K562 (cell line): ENCODE results near the gene SLC9A3. TPM values are rescaled to one million over a fixed set of nuclear protein-coding genes. Genes with fewer than 3 reads are reported as not detected.

ENCODE experiments used
- ATAC-seq: fragments of 200-7000 bp; cut with Tn5 transposase; 3 replicates; pipeline ENCODE4 v1.9.1; 2020; ENCODE audit warnings: moderate library complexity
- BruUV-seq: library from RNA; stranded (reverse); fragments of 400-500 nt; replicated peaks from 2 replicates; lab custom pipeline; 2021; lab: Mats Ljungman, UMichigan
- CTCF ChIA-PET: fragments of 300-600 bp; formaldehyde crosslinking; extraction: SDS; loops from one replicate; lab custom pipeline; 2021; ENCODE audit warnings: low intra/inter-chr PET ratio; lab: Yijun Ruan, JAX
- POLR2A ChIA-PET: fragments of 300-600, 350-650 bp; sonication (Branson Sonifier 250); formaldehyde crosslinking; extraction: SDS; loops from one replicate; lab custom pipeline; 2021; ENCODE audit warnings: antibody characterized with exemption, inconsistent platforms; lab: Yijun Ruan, JAX
- DNase-seq, 4 experiments: peaks; one replicate each; pipeline versions ENCODE4 v3.0.0 to v3.0.0-alpha.2; 2011 to 2018; ENCODE audit warnings: low spot score in 3 of 4, mixed read lengths in 3 of 4; ENCODE audit errors: extremely low read depth in 1 of 4
- FAIRE-seq: peaks from 2 replicates; lab custom pipeline; 2011; peaks lifted over from hg19 to GRCh38; lab: Jason Lieb, UNC
- H2AFZ ChIP-seq: 2 replicates; pipeline ENCODE4 v1.6.0; 2011; ENCODE audit warnings: low read depth, low read length, control low read depth, inconsistent platforms
- H3K27ac ChIP-seq: fragments of 200-600 bp; 3 replicates; pipeline ENCODE4 v1.8.0; 2011; ENCODE audit warnings: low read depth, mild to moderate bottlenecking, control low read depth, inconsistent platforms, low read length, moderate library complexity, mixed read lengths; ENCODE audit errors: extremely low read depth
- H3K27me3 ChIP-seq, 2 experiments: fragments of 300-600 bp in 1 of 2; 2 replicates in 1 of 2; 3 replicates in 1 of 2; pipeline versions ENCODE4 v1.6.0 to v1.8.0; 2011; ENCODE audit warnings: inconsistent platforms in 2 of 2, low read length in 2 of 2, mild to moderate bottlenecking in 1 of 2, mixed read lengths in 1 of 2, moderate library complexity in 1 of 2; ENCODE audit not compliant: control insufficient read depth in 2 of 2, insufficient read depth in 2 of 2
- H3K36me3 ChIP-seq: fragments of 300-600 bp; 3 replicates; pipeline ENCODE4 v1.8.0; 2011; ENCODE audit warnings: mild to moderate bottlenecking, low read length, inconsistent platforms; ENCODE audit not compliant: control insufficient read depth, insufficient read depth
- H3K4me1 ChIP-seq, 2 experiments: fragments of 200-600 bp in 1 of 2; replicated peaks in 1 of 2; 2 replicates in 1 of 2; 3 replicates in 1 of 2; pipeline versions ENCODE4 v1.5.1 to v1.8.0; 2011; ENCODE audit warnings: inconsistent platforms in 2 of 2, low read length in 2 of 2, mild to moderate bottlenecking in 1 of 2, mixed read lengths in 1 of 2, moderate library complexity in 1 of 2; ENCODE audit not compliant: control insufficient read depth in 2 of 2, insufficient read depth in 2 of 2
- H3K4me2 ChIP-seq: 2 replicates; pipeline ENCODE4 v1.6.1; 2011; ENCODE audit warnings: low read length, control low read depth, inconsistent platforms, mixed read lengths; ENCODE audit not compliant: insufficient read depth
- H3K4me3 ChIP-seq: fragments of 200-600 bp; sonication (generic), shearing (Covaris generic); 2 replicates; pipeline ENCODE4 v1.5.1; 2016; ENCODE audit warnings: control low read depth, inconsistent platforms
- H3K79me2 ChIP-seq: fragments of 200-600 bp; 3 replicates; pipeline ENCODE4 v1.8.0; 2011; ENCODE audit warnings: low read length, inconsistent platforms; ENCODE audit not compliant: control insufficient read depth, insufficient read depth
- H3K9ac ChIP-seq, 2 experiments: 2 replicates each; pipeline versions ENCODE4 v1.6.0 to v1.6.1; 2011; ENCODE audit warnings: low read depth in 2 of 2, low read length in 2 of 2, control low read depth in 1 of 2, inconsistent platforms in 1 of 2, mild to moderate bottlenecking in 1 of 2, mixed read lengths in 1 of 2; ENCODE audit not compliant: insufficient read depth in 1 of 2
- H3K9me1 ChIP-seq: one replicate; pipeline ENCODE4 v1.6.0; 2011; ENCODE audit warnings: inconsistent platforms, mild to moderate bottlenecking, low read length, moderate library complexity; ENCODE audit not compliant: control insufficient read depth, insufficient read depth
- H3K9me3 ChIP-seq: replicated peaks from 2 replicates; pipeline ENCODE4 v1.5.1; 2011; ENCODE audit warnings: low read depth, low read length, inconsistent platforms; ENCODE audit not compliant: control insufficient read depth, insufficient read depth
- H4K20me1 ChIP-seq: replicated peaks from 2 replicates; pipeline ENCODE4 v1.6.1; 2011; ENCODE audit warnings: low read length, inconsistent platforms, mixed read lengths; ENCODE audit not compliant: control insufficient read depth, insufficient read depth
- ARHGAP35 ChIP-seq: fragments of 450-650 bp; IDR thresholded peaks from 2 replicates; pipeline ENCODE4 v1.6.1; 2018; ENCODE audit not compliant: partially characterized antibody
- C11orf30 ChIP-seq: fragments of 450-650 bp; IDR thresholded peaks from 2 replicates; pipeline ENCODE4 v1.6.1; 2016; ENCODE audit warnings: low read depth, mild to moderate bottlenecking
- HDAC8 ChIP-seq: fragments of 450-650 bp; IDR thresholded peaks from 2 replicates; pipeline ENCODE4 v1.6.1; 2016; ENCODE audit warnings: mild to moderate bottlenecking, missing genetic modification characterization, moderate library complexity, missing compliant biosample characterization
- KHSRP ChIP-seq: fragments of 450-650 bp; IDR thresholded peaks from 2 replicates; pipeline ENCODE4 v1.6.1; 2017
- NELFE ChIP-seq: IDR thresholded peaks from 2 replicates; pipeline ENCODE4 v1.6.1; 2011; ENCODE audit warnings: mild to moderate bottlenecking; ENCODE audit not compliant: insufficient read depth, insufficient read length
- NFYB ChIP-seq: IDR thresholded peaks from 2 replicates; pipeline ENCODE4 v1.6.1; 2011; ENCODE audit warnings: mild to moderate bottlenecking, moderate library complexity; ENCODE audit not compliant: insufficient read length; ENCODE audit errors: extremely low read depth
- PRMT5 ChIP-seq: sonication (generic); formaldehyde crosslinking; IDR thresholded peaks from 2 replicates; pipeline ENCODE4 v1.5.0; 2020; ENCODE audit warnings: missing genetic modification reagents
- RBFOX2 ChIP-seq: fragments of 200-400 bp; formaldehyde crosslinking; IDR thresholded peaks from 2 replicates; pipeline ENCODE4 v1.6.1; 2017; ENCODE audit warnings: low read depth, mild to moderate bottlenecking, low read length, moderate library complexity
- SP2 ChIP-seq: IDR thresholded peaks from 2 replicates; pipeline ENCODE4 v1.6.1; 2011; ENCODE audit warnings: mild to moderate bottlenecking, low read depth, low read length, moderate library complexity; ENCODE audit not compliant: poor library complexity, severe bottlenecking; ENCODE audit errors: extremely low read depth
- SRSF1 ChIP-seq: fragments of 200-400 bp; formaldehyde crosslinking; IDR thresholded peaks from 2 replicates; pipeline ENCODE4 v1.6.1; 2017; ENCODE audit warnings: mild to moderate bottlenecking, low read depth, low read length, moderate library complexity
- STAT5A ChIP-seq: IDR thresholded peaks from 2 replicates; pipeline ENCODE4 v1.6.1; 2012; ENCODE audit warnings: low read length, inconsistent platforms, borderline replicate concordance
- TCFL5 ChIP-seq: fragments of 250-450 bp; sonication (Bioruptor Pico); conservative IDR thresholded peaks from 2 replicates; pipeline ENCODE4 v1.6.1; 2021; ENCODE audit warnings: mild to moderate bottlenecking, moderate library complexity, matching md5 sums
- VEZF1 ChIP-seq: fragments of 200-800 bp; sonication (Bioruptor generic); IDR thresholded peaks from 2 replicates; pipeline ENCODE4 v1.6.1; 2017; ENCODE audit warnings: missing genetic modification characterization, missing compliant biosample characterization
- ZNF212 ChIP-seq: fragments of 450-650 bp; formaldehyde crosslinking; IDR thresholded peaks from 2 replicates; pipeline ENCODE4 v1.4.0; 2020; ENCODE audit warnings: mild to moderate bottlenecking
- ZNF24 ChIP-seq: fragments of 450-650 bp; IDR thresholded peaks from 2 replicates; pipeline ENCODE4 v1.6.1; 2016
- WGBS: fragments of 100-300 bp; shearing (Covaris generic); methylation state at CpG from one replicate; pipeline ENCODE4 v1.1.6; 2016; ENCODE audit warnings: low coverage, mixed read lengths; ENCODE audit not compliant: insufficient coverage; ENCODE audit errors: missing lambda C conversion rate; 5-methylcytosine and 5-hydroxymethylcytosine counted together
- in situ Hi-C: fragments of 300-500 bp; cut with MboI; formaldehyde crosslinking; loops from 4 replicates; pipeline ENCODE4 v1.15.0; 2018; ENCODE audit warnings: inconsistent platforms, mixed read lengths
- intact Hi-C: fragments of 100-400 bp; cut with micrococcal nuclease; formaldehyde crosslinking; loops from 2 replicates; pipeline ENCODE4 v1.14.2; 2022
- polyA plus RNA-seq, 8 experiments: library from polyadenylated mRNA; depleted of rRNA in 4 of 8; stranded (reverse) in 5 of 8; unstranded in 3 of 8; fragments of >200 nt; fragmentation: Nextera tagmentation in 2 of 8; fragmentation: Illumina TruSeq in 1 of 8; extraction: Ambion mirVana in 2 of 8; extraction: Trizol in 1 of 8; gene quantifications; 2 replicates each; pipeline versions ENCODE4 v1.2.1 to v1.2.3, GENCODE V29; 2011 to 2014; ENCODE audit warnings: inconsistent platforms in 1 of 8, missing spikeins in 1 of 8
- total RNA-seq, 7 experiments: library from RNA; depleted of rRNA in 6 of 7; stranded (reverse); fragments of >200 nt in 6 of 7; fragmentation: Illumina TruSeq in 2 of 7; extraction: Trizol in 2 of 7; gene quantifications; 2 replicates each; pipeline versions ENCODE4 v1.2.1 to v1.2.3, GENCODE V29; 2011 to 2021; ENCODE audit warnings: low replicate concordance in 1 of 7
- TF ChIP-seq, protein P1 (sequence below): sonication (generic); formaldehyde crosslinking; IDR thresholded peaks from 2 replicates; pipeline ENCODE4 v1.8.0; 2023; ENCODE audit warnings: mild to moderate bottlenecking, missing genetic modification reagents

SLC9A3 gene
- total and polyA plus RNA-seq, 9 of the 15 experiments (the other 6 are each of a cell fraction or from before 2014, with no cell fraction given): 1.5 to 5.8 (median 3.7) TPM; not detected in 2

GRCh38 chr5:477871-478270 lies 46.4 kb downstream of the SLC9A3 start (continued):
- TF ChIP-seq ZNF212 (CRISPR knock-in tag): no peak
- TF ChIP-seq VEZF1 (CRISPR knock-in tag): no peak
- TF ChIP-seq ARHGAP35: no peak
- TF ChIP-seq ZNF24: no peak
- TF ChIP-seq, protein P1, sequence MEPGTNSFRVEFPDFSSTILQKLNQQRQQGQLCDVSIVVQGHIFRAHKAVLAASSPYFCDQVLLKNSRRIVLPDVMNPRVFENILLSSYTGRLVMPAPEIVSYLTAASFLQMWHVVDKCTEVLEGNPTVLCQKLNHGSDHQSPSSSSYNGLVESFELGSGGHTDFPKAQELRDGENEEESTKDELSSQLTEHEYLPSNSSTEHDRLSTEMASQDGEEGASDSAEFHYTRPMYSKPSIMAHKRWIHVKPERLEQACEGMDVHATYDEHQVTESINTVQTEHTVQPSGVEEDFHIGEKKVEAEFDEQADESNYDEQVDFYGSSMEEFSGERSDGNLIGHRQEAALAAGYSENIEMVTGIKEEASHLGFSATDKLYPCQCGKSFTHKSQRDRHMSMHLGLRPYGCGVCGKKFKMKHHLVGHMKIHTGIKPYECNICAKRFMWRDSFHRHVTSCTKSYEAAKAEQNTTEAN: no peak
- no peak for TF ChIP-seq HDAC8 (tag)
- TF ChIP-seq NELFE: no peak

DNA sequence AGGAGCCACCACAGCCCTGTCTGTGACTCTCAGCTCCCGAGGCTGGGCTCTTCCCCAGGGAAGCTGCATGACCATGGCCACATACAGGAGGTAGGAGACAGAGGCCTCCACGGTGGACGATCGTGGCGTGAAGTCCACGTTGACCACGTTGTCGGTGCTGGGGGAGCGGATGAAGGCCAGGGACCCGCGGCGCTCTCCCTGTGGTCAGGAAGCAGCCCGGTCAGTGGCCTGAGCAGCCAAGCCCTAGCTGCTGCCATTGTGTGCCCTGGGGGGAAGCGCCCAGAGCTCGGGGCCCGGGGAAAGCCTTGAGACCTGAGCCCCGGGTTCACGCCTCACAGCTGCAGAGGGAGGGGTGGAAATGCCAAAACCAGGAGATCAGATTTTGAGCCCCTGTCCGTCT lies 47.0 kb downstream of the SLC9A3 start:
- Histone ChIP-seq H3K4me1 (peaks cover 0 to 85% of the 10 kb centered on the region in 2 experiments; a peak in 3 of 5 replicates), H4K20me1 (peaks cover 14% of the 10 kb centered on the region; the same call in 1 of the 2 replicates), H3K9ac (no peak overlapping the region), H3K27me3 (peaks cover 22 to 70% of the 10 kb centered on the region in 2 experiments; a peak in 4 of 5 replicates), H3K4me2 (no peak overlapping the region), H2AFZ (no peak overlapping the region), H3K27ac (no peak overlapping the region), H3K9me3 (no peaks in the 10 kb centered on the region), H3K4me3 (no peak overlapping the region), H3K36me3 (no peaks in the 10 kb centered on the region), H3K79me2 (peaks cover 6% of the 10 kb centered on the region), H3K9me1 (no peaks in the 10 kb centered on the region)
- intact Hi-C loops: loop anchor here (10.0 kb wide), 1 partner anchor 138 kb away; the partner anchor contains the start of gene CEP72
- no TSS peak for BruUV-seq
- POLR2A ChIA-PET: interaction anchor here (0.6 to 0.8 kb wide), 2 partner anchors 16 to 137 kb away, joined by 4 read pairs; no protein-coding TSS in a partner anchor
- TF ChIP-seq C11orf30 (no peak), NFYB (no peak), SRSF1 (no peak), KHSRP (no peak), RBFOX2 (no peak), SP2 (no peak), PRMT5 (CRISPR knock-in tag) (no peak), TCFL5 (CRISPR knock-in tag) (no peak), STAT5A (no peak)
- FAIRE-seq (no peak), ATAC-seq (no peak), DNase-seq (no peak)
- CTCF ChIA-PET: no interaction called here
- in situ Hi-C loops: no loop called here
- 20% methylated on average over 19 of the region's 19 CpGs for WGBS
